NK-92 (cell line): Measurements from ENCODE around the gene TBC1D22A.

Source experiments
- DNase-seq: peaks from one replicate; lab custom pipeline; 2025; ENCODE audit not compliant: unreplicated experiment; lab: John Stamatoyannopoulos, UW

The TBC1D22A gene

DNA sequence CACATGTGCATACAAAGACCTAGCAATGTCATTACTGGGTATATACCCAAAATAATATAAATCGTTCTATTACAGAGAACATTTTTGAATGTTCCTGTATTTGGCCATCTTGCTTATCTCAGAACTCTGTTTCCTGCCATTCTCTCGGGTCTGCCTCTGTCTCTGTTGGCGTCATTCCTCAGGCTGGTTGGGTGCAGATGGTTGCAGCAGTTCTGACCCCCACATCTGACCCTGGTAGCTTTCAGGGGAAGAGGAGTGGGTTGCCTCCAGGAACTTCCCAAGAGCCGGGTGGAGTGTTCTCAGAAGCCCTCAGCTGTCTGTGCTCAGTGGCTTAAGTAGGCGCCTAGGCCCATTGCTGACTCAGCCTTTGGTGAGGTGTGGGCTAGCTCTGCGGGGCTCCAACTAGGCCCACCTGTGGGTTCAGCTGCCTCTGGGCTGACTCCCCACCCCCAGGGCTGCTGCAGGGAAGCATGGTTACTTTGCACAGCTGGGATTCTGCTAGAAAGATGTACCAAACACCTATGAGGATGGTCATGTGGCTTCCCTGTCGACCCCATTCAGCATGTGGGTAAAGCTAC, 114.0 kb downstream of the TBC1D22A start:
- DNase-seq = no peak

DNA sequence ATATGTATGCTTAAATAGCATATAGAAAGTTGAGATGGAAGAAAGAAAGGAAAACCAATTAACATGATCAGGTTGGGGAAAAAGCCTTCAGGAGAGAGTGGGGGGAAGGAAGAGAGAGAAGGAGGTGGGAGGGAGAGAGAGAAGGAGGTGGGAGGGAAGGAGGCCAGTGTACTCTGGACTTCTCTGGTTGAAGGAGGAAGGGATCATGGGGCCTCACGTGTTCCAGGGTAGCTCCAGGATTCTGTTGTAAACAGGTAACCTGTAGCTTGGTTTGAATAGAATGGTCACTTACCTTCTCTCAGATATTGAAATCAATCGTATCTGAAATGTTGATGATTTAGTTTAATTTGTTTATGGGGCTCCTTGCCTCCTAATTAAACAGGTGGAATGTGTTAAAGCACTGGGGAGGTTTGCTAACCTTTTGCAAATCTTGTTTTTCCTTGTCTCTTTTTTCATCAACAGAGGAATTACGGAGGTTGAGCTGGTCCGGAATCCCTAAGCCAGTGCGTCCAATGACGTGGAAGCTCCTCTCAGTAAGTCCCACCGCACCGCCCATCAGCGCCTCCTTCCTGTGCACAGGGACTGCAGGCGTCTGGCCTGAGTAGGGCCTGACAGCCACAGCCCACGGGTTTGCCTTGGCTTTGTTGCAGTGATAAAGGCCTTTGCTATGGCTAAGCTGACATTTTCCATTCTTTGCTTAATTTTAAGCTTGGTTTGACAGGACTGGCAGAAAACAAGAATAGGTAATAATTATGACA, 115.9 kb downstream of the TBC1D22A start:
- no peak for DNase-seq

DNA sequence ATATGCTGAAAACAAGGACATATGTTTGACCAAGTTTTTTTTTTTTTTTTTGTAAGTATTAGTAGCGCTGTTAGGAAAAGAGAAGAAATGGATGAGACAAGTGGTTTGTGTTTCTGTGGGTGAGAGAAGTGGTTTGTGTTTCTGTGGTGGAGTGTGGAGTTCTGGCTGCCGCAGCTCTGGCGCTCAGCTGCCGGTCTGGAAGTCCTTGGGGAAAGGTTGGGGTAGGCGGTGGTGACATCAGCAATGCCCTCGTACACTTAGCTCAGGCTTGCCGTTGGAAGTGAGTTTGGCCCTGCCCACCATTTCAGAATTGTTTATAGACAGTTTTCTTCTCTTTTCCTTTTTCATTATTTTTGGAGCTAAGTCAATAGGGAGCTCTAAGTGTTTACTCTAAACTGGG, 116.6 kb downstream of the TBC1D22A start:
- no peak for DNase-seq

DNA sequence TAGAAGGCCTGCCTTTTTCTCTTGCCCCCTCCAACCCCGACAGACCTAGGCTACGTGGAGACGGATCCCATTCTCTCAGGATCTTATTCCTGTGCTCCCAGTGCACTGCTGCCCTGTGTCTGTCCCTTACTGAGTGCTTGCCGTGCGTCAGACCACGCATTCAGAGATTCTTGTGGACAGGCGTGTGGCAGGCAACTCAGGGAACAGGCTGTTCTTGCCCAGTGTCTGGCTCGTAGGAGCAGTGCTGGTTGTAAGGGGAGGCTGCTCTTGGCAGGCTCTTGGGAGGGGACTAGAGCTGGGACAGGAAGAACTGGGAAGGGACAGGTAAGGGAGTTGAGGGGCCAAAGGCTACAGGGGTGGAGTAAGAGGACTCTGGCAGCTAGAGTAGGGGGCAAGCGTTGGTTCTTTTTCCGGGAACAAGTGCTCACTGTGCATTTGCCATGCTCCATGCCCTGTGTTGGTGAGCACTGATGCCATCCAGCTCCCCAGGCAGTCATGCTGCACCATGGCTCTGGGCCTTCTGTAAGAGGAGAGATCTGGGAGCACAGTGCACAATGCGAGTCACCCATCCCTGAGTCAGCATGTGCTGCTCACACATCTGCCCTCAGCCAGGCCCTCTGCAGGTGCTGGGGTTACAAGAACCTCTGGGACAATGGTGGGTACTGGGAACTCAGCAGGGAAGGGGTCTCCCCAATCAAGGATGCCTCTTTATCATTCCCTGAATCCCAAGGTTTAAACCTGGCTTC, 119.1 kb downstream of the TBC1D22A start:
- DNase-seq = no peak

DNA sequence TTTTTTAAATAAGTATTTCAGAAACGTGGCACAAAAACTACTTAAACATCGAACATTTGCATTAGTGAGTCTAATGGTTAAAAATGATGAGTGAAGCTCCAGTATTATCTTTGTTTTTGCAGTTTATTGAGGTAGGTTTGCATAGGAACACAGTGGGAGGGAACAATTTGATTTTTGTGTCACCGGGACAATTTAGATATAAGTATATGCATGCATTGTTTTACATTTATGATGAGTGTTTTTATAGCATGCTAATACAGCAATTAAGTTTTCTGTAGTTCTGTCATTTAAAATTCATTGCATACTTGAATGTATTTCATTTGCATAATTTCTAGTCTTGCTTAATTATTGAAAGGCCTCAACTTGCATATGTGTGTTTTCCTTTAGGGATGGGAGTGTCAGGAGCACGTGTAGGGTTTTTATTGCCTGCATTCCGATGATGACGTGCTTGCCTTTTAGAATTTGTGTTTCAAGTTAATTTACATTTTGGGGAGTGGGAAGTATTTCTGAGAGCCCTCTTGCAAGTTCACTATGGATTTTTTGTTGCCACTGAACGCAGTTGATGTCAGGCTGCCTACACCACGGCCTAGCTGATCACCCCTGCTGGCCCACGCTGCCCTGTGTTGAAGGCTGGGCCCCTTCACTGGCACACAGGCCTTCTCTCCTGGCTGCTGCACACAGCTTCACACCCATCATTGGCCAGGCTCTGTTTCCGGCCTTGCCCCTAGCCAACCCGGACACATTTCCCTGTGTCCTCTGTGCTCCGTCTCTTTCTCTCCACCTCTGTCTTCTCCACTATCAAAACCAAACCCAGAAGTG, 120.9 kb downstream of the TBC1D22A start:
- no peak for DNase-seq

DNA sequence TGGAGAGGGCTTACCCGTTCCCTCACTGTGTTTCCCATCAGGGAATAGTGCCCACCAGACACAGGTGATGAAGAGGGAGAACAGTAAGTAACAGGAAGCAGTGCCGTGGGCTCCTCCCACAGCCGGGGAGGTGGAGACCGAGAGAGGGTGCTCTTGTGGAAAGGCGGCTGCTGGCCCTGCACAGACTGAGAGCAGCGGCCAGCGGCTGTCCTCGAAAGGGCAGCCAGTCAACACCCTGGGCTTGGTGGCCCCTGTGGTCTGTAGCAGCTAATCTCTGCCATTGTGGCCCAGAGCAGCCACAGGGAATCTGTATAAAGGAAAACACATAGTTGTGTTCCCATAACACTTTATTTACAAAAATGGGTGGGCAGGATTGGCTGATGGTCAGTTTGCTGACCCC, 121.9 kb downstream of the TBC1D22A start:
- DNase-seq = no peak

DNA sequence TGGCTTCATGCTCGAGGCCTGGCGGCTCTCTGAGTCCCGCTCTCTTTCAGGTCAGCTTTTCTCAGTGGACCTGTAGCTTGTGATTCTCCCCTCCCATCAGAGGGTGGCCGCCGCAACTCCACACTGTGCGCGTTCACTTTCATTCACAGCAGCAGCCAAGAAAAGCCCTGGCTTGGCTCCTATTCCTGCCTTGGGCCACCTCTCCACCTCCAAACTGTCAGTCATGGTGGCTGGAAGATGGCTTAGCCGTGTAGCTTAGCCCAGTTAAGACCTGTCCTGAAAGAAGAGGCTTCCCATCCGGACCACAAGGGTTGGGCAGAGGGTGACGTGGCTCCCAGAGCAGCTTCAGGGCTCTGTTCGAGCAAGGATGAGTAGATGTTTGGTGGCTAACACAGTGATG, 125.5 kb downstream of the TBC1D22A start:
- DNase-seq = no peak

DNA sequence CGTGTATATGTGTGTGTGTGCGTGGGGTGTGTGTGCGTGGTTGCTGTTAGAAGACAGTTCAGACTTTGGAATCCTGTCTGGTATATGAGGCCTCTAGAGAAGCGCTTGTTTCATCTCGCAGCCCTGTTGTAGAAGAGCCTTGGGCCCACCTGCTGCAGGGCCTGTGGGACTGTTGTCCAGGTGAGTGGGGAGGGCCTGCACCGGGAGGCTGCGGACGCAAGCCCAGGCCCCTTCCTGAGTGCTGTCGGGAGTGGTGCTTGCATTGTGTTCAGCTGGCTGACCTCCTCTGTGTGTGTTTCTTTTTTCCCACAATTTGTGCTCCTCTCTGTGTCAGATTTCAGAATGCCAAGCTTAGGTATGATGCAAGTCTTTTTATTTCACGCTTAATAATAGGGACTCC, 128.4 kb downstream of the TBC1D22A start:
- DNase-seq = no peak

DNA sequence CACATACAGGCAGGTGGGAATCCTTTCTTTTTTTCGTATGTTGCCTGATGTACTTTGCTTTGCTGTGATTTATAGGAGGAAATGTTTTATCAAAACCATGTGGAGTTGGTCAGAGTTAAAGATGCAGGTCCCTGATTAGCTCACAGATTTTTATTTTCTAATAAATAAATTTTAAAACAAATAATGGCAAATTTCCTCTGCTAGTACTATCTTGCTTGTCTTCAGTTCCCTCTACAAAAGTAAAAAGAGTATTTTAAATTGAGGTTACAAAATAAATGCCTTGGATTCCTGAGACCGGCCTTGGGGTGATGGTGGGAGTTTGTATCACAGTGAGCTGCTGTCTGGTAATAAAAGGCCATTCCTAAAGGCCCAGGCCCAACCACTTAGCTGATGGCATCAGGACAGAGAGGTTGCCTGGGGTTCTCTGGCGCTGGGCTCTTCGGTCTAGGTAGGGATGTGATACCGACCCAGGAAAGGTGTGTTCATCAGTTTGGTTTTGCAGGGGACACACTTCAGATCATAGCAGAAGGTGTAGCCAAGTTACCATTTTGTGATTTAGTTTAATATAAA, 129.0 kb downstream of the TBC1D22A start:
- DNase-seq = no peak

DNA sequence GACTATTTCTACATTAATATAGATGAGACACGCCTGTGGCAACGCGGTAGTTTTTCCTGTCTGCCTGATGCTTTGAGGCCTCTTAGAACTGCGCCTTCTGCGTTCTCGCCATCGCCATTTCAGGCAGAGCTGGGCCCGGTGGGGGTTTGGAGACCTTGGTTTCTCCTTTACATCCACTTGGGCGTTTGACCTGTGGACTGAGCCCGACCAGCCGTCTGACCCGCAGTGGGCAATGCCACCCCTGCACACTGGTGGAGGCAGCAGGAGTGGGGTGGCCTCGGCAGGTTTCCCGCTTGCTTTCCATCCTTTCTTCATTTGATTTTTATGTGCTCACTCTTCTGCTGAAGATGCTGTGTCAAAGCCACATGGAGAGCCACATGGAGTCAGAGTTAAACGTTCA, 130.4 kb downstream of the TBC1D22A start:
- DNase-seq = no peak

DNA sequence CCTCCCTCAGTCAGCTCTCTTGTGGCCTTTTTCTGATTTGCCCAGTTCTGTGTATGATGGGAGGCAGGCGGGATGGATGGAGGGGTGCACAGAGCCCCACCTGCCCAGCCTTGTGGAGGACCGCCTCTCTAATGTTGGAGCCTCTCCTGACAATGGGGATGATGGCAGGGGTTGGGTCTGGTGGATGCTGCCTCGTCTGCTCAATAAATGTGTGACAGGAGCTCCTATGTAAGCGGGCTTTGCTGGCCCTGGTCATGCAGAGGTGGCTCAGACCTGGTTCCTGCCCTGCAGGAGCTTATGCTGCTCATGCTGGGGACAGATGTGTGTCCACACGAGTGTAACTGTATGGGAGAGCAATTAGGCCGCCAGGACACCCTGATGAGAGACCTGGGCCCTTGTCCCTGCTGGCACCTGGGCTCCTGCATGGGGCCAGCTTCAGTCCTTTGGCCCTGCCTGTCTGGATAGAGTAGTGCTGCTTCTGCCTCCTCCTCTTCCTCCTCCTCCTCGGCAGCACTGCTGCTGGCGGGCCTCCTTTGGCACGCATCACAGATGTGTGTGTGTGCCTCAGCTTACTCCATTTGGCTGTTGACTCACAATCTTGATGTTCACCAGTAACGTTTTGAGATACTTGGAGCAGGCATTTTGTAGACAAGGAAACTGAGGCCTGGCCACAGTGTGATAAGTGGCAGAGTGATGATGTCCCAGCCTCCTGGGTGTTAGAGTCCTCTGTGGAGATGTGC, 131.0 kb downstream of the TBC1D22A start:
- no peak for DNase-seq

DNA sequence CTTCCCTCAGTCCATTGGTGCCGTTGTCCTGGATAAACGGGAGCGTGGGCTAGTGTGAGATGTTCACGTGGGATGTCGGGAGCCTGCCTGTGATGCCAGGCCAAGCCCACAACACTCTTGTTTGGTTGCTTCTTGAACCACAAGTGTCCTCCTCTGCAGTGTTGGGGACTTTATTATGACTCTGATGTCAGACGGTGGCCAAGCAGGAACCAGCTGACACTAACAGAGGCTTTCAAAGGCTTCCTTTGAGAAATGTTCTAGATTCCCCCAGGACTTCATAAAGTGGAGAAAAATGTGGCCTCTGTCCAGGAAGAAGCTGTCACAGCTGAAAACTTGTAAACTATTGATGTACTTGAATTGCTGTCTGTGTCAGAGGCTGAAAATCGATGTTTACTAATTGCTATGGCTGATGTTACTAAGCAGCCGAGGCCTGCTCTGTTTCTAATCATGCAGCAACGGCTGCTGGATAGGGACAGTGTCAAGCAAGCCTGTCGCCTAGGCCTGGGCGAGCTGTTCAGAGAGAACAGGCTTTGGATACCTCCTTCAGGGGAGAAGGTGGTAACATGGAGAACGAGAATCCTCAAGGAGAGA, 131.7 kb downstream of the TBC1D22A start:
- no peak for DNase-seq

DNA sequence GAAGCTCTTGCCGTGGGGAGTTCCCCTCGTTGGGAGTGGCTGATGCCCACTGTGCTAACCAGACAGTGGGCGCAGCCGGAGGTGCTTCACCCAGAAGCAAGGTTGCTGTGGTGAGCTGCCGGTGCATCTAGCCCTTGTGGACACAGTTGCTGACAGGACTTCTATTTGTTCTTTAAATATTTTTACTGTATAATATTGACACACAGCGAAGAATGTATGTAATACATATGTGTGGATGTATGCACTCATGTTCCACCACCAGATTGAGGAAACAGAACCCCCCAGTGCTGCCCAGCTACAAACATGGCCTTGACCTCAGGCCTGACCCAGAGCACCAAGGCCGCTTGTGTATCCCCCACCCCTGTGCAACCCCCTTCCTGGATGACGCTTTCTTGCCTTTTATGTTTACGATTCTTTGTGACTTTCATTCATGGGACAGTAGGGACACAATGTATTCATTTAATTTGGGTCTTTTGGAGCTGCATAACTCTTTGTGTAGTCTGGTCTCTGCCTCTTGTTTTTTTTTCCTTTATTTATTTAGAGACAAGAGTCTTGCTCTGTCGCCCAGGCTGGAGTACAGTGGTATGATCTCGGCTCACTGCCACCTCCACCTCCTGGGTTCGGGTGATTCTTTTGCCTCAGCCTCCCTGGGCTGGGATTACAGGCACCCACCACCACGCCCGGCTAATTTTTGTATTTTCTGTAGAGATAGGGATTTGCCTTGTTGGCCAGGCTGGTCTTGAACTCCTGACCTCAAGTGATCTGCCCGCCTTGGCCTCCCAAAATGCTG, 132.6 kb downstream of the TBC1D22A start:
- no peak for DNase-seq

DNA sequence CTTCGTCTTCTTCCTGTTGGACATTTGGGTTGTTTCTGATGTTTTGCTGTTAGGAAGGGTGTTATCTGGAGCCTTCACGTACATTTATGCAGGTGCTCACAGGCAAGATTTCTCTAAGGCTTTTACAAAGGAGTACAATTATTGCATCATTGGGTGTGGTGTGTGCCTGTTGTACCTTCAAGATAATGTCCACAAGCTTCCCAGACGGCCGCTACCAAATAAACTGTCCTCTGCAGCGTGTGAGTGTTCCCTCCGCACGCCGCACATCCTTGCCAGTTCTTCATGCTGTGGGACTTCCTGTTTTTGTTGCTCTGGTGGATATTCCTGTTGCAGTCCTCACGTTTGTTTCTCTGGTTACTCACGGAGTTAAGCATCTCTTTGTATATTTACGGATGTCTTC, 133.3 kb downstream of the TBC1D22A start:
- no peak for DNase-seq

DNA sequence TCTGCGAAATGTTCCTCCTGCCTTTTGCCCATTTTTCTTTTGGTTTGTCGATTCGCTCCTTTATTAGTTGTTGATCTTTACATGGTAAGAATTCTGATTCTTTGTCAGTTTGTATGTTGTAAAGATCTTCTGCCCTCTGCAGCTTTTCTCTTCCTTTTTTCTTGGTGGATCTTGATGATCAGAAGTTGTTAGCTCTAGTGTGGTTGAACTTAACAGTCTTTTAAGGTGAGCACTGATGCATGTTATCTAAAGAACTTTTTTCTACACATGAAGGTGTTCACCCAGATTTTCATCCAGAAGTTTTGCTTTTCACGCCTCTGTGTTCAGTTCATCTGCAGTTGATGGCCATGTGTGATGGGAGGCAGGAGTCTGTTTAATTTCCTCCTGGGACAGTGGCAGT, 133.7 kb downstream of the TBC1D22A start:
- no peak for DNase-seq

DNA sequence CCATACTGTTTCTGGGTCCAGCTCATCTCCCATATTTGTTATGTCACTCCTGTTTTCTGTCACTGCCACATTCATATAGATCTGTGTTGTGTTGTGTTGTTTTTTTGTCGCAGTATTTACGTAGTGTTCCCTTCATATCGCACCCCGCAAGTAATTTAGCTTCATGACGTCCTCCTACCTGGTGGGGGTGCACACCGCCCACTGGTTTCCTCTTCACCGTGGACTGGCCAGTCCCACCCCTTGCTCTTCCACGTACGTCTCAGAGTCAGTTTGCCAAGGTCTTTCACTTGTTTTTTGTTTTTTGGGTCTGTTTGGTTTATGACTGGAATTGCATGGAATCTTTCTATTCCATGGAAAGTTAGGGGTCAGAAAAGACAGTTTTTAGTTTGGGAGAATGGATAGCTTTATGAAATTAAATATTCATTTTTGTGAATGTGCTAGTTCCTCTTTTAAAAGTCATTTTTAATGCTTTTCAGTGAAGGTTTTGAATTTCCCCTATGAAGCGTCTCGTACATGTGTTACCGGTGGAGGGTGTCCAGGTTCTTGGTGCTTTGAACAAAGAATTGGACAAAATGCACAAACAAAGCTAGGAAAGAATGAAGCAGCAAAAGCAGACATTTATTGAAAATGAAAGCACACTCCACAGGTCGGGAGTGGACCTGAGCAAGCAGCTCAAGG, 134.3 kb downstream of the TBC1D22A start:
- no peak for DNase-seq

DNA sequence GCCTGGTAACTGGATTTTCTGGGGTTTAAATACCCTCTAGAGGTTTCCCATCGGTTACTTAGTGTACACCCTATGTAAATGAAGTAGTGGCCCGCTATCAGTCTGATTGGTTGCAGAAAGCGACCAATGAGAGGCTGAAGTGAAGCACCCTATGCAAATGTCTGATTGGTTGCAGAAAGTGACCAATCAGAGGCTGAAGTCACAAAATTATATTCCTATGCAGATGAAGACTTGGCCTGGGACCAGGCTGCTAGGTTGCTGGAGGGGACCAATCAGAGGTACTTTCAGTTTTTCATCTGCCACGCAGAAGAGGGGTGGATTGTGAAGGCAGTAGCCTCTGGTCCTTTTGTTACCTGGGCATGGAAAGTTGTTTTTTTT, 134.8 kb downstream of the TBC1D22A start:
- DNase-seq = no peak

DNA sequence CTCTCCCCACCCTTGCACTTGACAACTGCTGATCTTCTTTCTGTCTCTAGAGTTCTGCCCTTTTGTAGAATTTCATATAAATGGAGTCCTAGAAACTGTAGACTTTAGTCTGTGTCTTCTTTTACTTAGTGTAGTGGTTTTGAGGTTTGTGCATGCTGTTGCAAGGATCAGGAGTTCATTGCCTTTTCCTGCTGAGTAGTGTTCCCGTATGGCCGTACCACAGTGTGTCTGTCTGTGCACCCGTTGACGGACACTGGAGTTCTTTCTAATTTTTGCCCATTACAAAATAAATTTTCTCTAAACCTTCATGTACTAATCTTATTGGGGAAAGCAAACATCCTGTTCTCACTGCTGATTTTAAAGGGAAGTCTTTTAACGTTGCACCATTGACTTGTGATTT, 138.1 kb downstream of the TBC1D22A start:
- no peak for DNase-seq

DNA sequence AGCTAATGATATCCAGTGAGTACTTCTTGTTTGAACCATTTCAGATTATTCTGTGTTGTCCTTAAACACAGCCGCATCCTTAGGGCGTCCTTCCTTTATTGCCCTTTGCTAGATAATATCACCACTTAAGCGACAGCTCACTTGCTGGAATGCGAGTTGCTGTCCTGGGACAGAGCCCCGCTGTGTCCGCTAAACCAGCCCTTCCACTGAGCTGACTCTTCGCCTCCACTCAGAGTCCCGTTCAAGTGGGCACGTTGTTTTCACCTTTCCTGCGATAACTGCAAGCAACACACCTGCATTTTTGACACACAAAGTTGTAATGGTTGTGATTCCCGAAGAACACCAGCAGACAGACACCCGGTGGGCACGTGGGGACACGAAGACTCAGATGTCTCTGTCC, 140.0 kb downstream of the TBC1D22A start:
- DNase-seq = no peak
